Middle frontal gyrus (tissue), 1 donor: ENCODE data around the gene UGDH.
"Not testable (repeated sequence)": the region's sequence is repeated elsewhere in the genome, so short reads cannot be mapped to it uniquely, and the experiment has no call there.

Experiments used
- DNase-seq: peaks from one replicate; pipeline ENCODE4 v3.0.0-alpha.2; 2015; ENCODE audit warnings: low spot score; ENCODE audit errors: extremely low spot score

Gene UGDH

GRCh38 chr4:39529534-39529933, 2.3 kb upstream of the UGDH start:
- DNase-seq, result no peak

- no peak for DNase-seq
Measured at GRCh38 chr4:39528061-39528465, 824 bp upstream of the UGDH start.

- no peak for DNase-seq
Measured at GRCh38 chr4:39526765-39527295, 409 bp downstream of the UGDH start.

- no peak for DNase-seq
Measured at GRCh38 chr4:39525822-39526690, 1.2 kb downstream of the UGDH start.

GRCh38 chr4:39524161-39524957, 2.9 kb downstream of the UGDH start:
- no peak for DNase-seq

- DNase-seq, result no peak
Measured at GRCh38 chr4:39522068-39522467, 5.2 kb downstream of the UGDH start.

- no peak for DNase-seq
Measured at GRCh38 chr4:39521253-39521919, 5.9 kb downstream of the UGDH start.

- DNase-seq, result no peak
Measured at GRCh38 chr4:39518484-39518883, 8.8 kb downstream of the UGDH start.

GRCh38 chr4:39516407-39516966, 10.8 kb downstream of the UGDH start:
- no peak for DNase-seq

- DNase-seq, result not testable (repeated sequence)
Measured at GRCh38 chr4:39515669-39516401, 11.4 kb downstream of the UGDH start.

GRCh38 chr4:39514888-39515401, 12.3 kb downstream of the UGDH start:
- no peak for DNase-seq

GRCh38 chr4:39514266-39514665, 13.0 kb downstream of the UGDH start:
- not testable (repeated sequence) for DNase-seq

- DNase-seq, result no peak
Measured at GRCh38 chr4:39510348-39510929, 16.8 kb downstream of the UGDH start.

GRCh38 chr4:39505581-39505980, 21.7 kb downstream of the UGDH start:
- DNase-seq, result no peak

GRCh38 chr4:39504538-39504937, 22.7 kb downstream of the UGDH start:
- no peak for DNase-seq

GRCh38 chr4:39502664-39503035, 24.6 kb downstream of the UGDH start:
- DNase-seq, result not testable (repeated sequence)

GRCh38 chr4:39502019-39502663, 25.1 kb downstream of the UGDH start:
- no peak for DNase-seq

- DNase-seq, result no peak
Measured at GRCh38 chr4:39498727-39499020, 28.6 kb downstream of the UGDH start.

- no peak for DNase-seq
Measured at GRCh38 chr4:39497909-39498726, 29.1 kb downstream of the UGDH start.
